H9 (cell line): Measurements from ENCODE around the gene TMEM59. TPM values are rescaled to one million over a fixed set of nuclear protein-coding genes. Genes with fewer than 3 reads are reported as not detected.

Experiments
- DNase-seq: peaks from one replicate; pipeline ENCODE4 v3.0.0-alpha.2; 2017
- H2AFZ ChIP-seq: one replicate; pipeline ENCODE4 v1.6.1; 2013; ENCODE audit warnings: mild to moderate bottlenecking, low read length, control low read depth, moderate library complexity
- H2AK5ac ChIP-seq: 2 replicates; pipeline ENCODE4 v1.6.1; 2013; ENCODE audit warnings: low read length, control low read depth, mixed read lengths; ENCODE audit not compliant: insufficient read length
- H2BK120ac ChIP-seq: one replicate; pipeline ENCODE4 v1.6.1; 2013; ENCODE audit warnings: low read depth, mild to moderate bottlenecking, low read length, control low read depth, inconsistent platforms; ENCODE audit not compliant: poor library complexity, severe bottlenecking
- H2BK12ac ChIP-seq: 2 replicates; pipeline ENCODE4 v1.6.1; 2013; ENCODE audit warnings: low read length, control low read depth, mixed read lengths, low read depth; ENCODE audit not compliant: insufficient read length
- H2BK15ac ChIP-seq: 2 replicates; pipeline ENCODE4 v1.6.1; 2013; ENCODE audit warnings: low read depth, low read length, control low read depth
- H2BK20ac ChIP-seq: one replicate; pipeline ENCODE4 v1.6.1; 2013; ENCODE audit warnings: low read depth, mild to moderate bottlenecking, low read length, control low read depth, inconsistent platforms; ENCODE audit not compliant: poor library complexity, severe bottlenecking
- H2BK5ac ChIP-seq: 2 replicates; pipeline ENCODE4 v1.6.1; 2013; ENCODE audit warnings: low read length, control low read depth, mixed read lengths; ENCODE audit not compliant: insufficient read length
- H3K14ac ChIP-seq: 2 replicates; pipeline ENCODE4 v1.6.1; 2013; ENCODE audit warnings: low read length, control low read depth; ENCODE audit not compliant: insufficient read depth
- H3K18ac ChIP-seq: 2 replicates; pipeline ENCODE4 v1.6.1; 2013; ENCODE audit warnings: low read depth, mild to moderate bottlenecking, mixed read lengths, low read length, control low read depth; ENCODE audit not compliant: insufficient read length
- H3K23ac ChIP-seq: 2 replicates; pipeline ENCODE4 v1.6.1; 2013; ENCODE audit warnings: low read length, control low read depth, mixed read lengths, low read depth; ENCODE audit not compliant: insufficient read length
- H3K23me2 ChIP-seq: 2 replicates; pipeline ENCODE4 v1.6.1; 2013; ENCODE audit warnings: low read depth, mild to moderate bottlenecking, mixed read lengths, low read length, control low read depth; ENCODE audit not compliant: insufficient read length, poor library complexity, severe bottlenecking
- H3K27ac ChIP-seq: 2 replicates; pipeline ENCODE4 v1.5.1; 2013; ENCODE audit warnings: low read length, control low read depth, mixed read lengths, low read depth; ENCODE audit not compliant: insufficient read length
- H3K27me3 ChIP-seq: 2 replicates; pipeline ENCODE4 v1.6.1; 2013; ENCODE audit warnings: low read length, control low read depth, inconsistent platforms; ENCODE audit not compliant: insufficient read depth
- H3K4ac ChIP-seq: 2 replicates; pipeline ENCODE4 v1.6.1; 2013; ENCODE audit warnings: low read depth, mild to moderate bottlenecking, control low read depth, inconsistent platforms, low read length, moderate library complexity
- H3K4me1 ChIP-seq: 2 replicates; pipeline ENCODE4 v1.6.1; 2013; ENCODE audit warnings: low read length, control low read depth, inconsistent platforms; ENCODE audit not compliant: insufficient read depth
- H3K4me2 ChIP-seq: 2 replicates; pipeline ENCODE4 v1.6.1; 2013; ENCODE audit warnings: low read length, control low read depth, mixed read lengths; ENCODE audit not compliant: insufficient read length, insufficient read depth
- H3K56ac ChIP-seq: 2 replicates; pipeline ENCODE4 v1.6.1; 2013; ENCODE audit warnings: low read depth, mild to moderate bottlenecking, mixed read lengths, low read length, control low read depth; ENCODE audit not compliant: insufficient read length
- H3K79me1 ChIP-seq: 2 replicates; pipeline ENCODE4 v1.6.1; 2013; ENCODE audit warnings: low read depth, mild to moderate bottlenecking, moderate library complexity, low read length, control low read depth, inconsistent platforms; ENCODE audit not compliant: insufficient read depth, poor library complexity, severe bottlenecking
- H3K79me2 ChIP-seq: 2 replicates; pipeline ENCODE4 v1.6.1; 2013; ENCODE audit warnings: low read length, control low read depth, inconsistent platforms; ENCODE audit not compliant: insufficient read depth
- H3K9ac ChIP-seq: 2 replicates; pipeline ENCODE4 v1.6.1; 2013; ENCODE audit warnings: low read length, control low read depth, mixed read lengths; ENCODE audit not compliant: insufficient read length; ENCODE audit errors: extremely low read depth
- H3K9me3 ChIP-seq: one replicate; pipeline ENCODE4 v1.6.1; 2013; ENCODE audit warnings: low read depth, low read length, inconsistent platforms; ENCODE audit not compliant: control insufficient read depth
- H3T11ph ChIP-seq: one replicate; pipeline ENCODE4 v1.6.1; 2013; ENCODE audit warnings: mild to moderate bottlenecking, low read length, control low read depth, inconsistent platforms
- H4K20me1 ChIP-seq: one replicate; pipeline ENCODE4 v1.6.1; 2013; ENCODE audit not compliant: control insufficient read depth, insufficient read length, insufficient read depth
- H4K5ac ChIP-seq: 2 replicates; pipeline ENCODE4 v1.6.1; 2013; ENCODE audit warnings: low read depth, mild to moderate bottlenecking, mixed read lengths, low read length, control low read depth; ENCODE audit not compliant: insufficient read length
- H4K8ac ChIP-seq: replicated peaks from 2 replicates; pipeline ENCODE4 v1.6.1; 2013; ENCODE audit warnings: low read length, control low read depth, mixed read lengths, low read depth; ENCODE audit not compliant: insufficient read length
- H4K91ac ChIP-seq: 2 replicates; pipeline ENCODE4 v1.6.1; 2013; ENCODE audit warnings: low read depth, mild to moderate bottlenecking, moderate library complexity, mixed read lengths, low read length, control low read depth; ENCODE audit not compliant: insufficient read length
- H3K27ac Mint-ChIP-seq, 3 experiments: 2 replicates in 2 of 3; 3 replicates in 1 of 3; pipeline ENCODE4 v1.8.0; 2020 to 2021; ENCODE audit warnings: mixed read lengths in 3 of 3, mild to moderate bottlenecking in 1 of 3, moderate library complexity in 1 of 3
- H3K27me3 Mint-ChIP-seq: 2 replicates; pipeline ENCODE4 v1.8.0; 2021; ENCODE audit warnings: low read depth, mild to moderate bottlenecking, moderate library complexity, mixed read lengths
- H3K36me3 Mint-ChIP-seq, 3 experiments: 2 replicates in 2 of 3; 3 replicates in 1 of 3; pipeline ENCODE4 v1.8.0; 2020 to 2021; ENCODE audit warnings: low read depth in 3 of 3, mixed read lengths in 3 of 3; ENCODE audit not compliant: insufficient read depth in 1 of 3
- H3K4me1 Mint-ChIP-seq, 2 experiments: 2 replicates each; pipeline ENCODE4 v1.8.0; 2020; ENCODE audit warnings: mixed read lengths in 2 of 2
- H3K4me3 Mint-ChIP-seq, 2 experiments: 2 replicates in 1 of 2; 3 replicates in 1 of 2; pipeline ENCODE4 v1.8.0; 2020 to 2021; ENCODE audit warnings: mild to moderate bottlenecking in 2 of 2, mixed read lengths in 2 of 2, moderate library complexity in 1 of 2
- H3K9me3 Mint-ChIP-seq, 2 experiments: 2 replicates in 1 of 2; 3 replicates in 1 of 2; pipeline ENCODE4 v1.8.0; 2020; ENCODE audit warnings: mild to moderate bottlenecking in 2 of 2, mixed read lengths in 2 of 2, moderate library complexity in 1 of 2
- WGBS: extraction: QIAGEN DNeasy Blood & Tissue Kit; methylation state at CpG from one replicate; pipeline ENCODE4 v1.1.7; 2013; ENCODE audit warnings: missing lambda C conversion rate, low lambda C conversion rate, mixed read lengths; ENCODE audit not compliant: insufficient read length; ENCODE audit errors: extremely low coverage; 5-methylcytosine and 5-hydroxymethylcytosine counted together
- total RNA-seq: library from RNA; stranded (reverse); gene quantifications from 2 replicates; pipeline ENCODE4 v1.2.1, GENCODE V29; 2021
- TF ChIP-seq, protein P1 (sequence below): fragments of 200-600 bp; sonication (generic); conservative IDR thresholded peaks from 3 replicates; pipeline ENCODE4 v1.8.0; 2021; ENCODE audit warnings: antibody characterized with exemption, mild to moderate bottlenecking

The TMEM59 gene
- total RNA-seq, 1 experiment from 2014 or later, result 111 TPM

- Histone ChIP-seq H3K14ac (no peak overlapping the region), H3K4me2 (no peak overlapping the region), H2AFZ (no peak overlapping the region), H2BK20ac (no peak overlapping the region), H2BK5ac (no peak overlapping the region), H3K79me2 (no peaks in the 10 kb centered on the region), H3K79me1 (no peaks in the 10 kb centered on the region), H3K4ac (no peak overlapping the region), H3K27me3 (no peaks in the 10 kb centered on the region), H3K18ac (no peak overlapping the region), H2AK5ac (no peak overlapping the region), H3K9me3 (no peaks in the 10 kb centered on the region), H4K20me1 (no peaks in the 10 kb centered on the region), H3K23ac (no peak overlapping the region), H3K9ac (no peak overlapping the region), H2BK12ac (no peak overlapping the region), H3K27ac (no peak overlapping the region), H4K8ac (no peak overlapping the region), H4K91ac (no peak overlapping the region), H3K23me2 (no peaks in the 10 kb centered on the region), H2BK15ac (no peak overlapping the region), H4K5ac (no peak overlapping the region), H3K4me1 (no peaks in the 10 kb centered on the region), H3T11ph (no peak overlapping the region), H3K56ac (no peak overlapping the region), H2BK120ac (no peak overlapping the region)
- peaks cover 0 to 3% (median 0%) of the 10 kb centered on the region in 3 experiments; a peak in 2 of 7 replicates for H3K36me3 Mint-ChIP-seq
- H3K4me1 Mint-ChIP-seq, result peaks cover 5 to 10% of the 10 kb centered on the region in 2 experiments; a peak in 3 of 4 replicates
- no peak for DNase-seq
- H3K4me3 Mint-ChIP-seq, result no peak overlapping the region
- H3K27ac Mint-ChIP-seq, result no peak overlapping the region; a peak in 1 of 7 replicates
- H3K27me3 Mint-ChIP-seq, result no peaks in the 10 kb centered on the region; the same call in 1 of the 2 replicates
- no CpG with 5 or more reads among the region's 6 CpGs for WGBS
- H3K9me3 Mint-ChIP-seq, result no peaks in the 10 kb centered on the region
- TF ChIP-seq, protein P1, sequence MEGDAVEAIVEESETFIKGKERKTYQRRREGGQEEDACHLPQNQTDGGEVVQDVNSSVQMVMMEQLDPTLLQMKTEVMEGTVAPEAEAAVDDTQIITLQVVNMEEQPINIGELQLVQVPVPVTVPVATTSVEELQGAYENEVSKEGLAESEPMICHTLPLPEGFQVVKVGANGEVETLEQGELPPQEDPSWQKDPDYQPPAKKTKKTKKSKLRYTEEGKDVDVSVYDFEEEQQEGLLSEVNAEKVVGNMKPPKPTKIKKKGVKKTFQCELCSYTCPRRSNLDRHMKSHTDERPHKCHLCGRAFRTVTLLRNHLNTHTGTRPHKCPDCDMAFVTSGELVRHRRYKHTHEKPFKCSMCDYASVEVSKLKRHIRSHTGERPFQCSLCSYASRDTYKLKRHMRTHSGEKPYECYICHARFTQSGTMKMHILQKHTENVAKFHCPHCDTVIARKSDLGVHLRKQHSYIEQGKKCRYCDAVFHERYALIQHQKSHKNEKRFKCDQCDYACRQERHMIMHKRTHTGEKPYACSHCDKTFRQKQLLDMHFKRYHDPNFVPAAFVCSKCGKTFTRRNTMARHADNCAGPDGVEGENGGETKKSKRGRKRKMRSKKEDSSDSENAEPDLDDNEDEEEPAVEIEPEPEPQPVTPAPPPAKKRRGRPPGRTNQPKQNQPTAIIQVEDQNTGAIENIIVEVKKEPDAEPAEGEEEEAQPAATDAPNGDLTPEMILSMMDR, result no peak
These were observed 46.1 kb upstream of the TMEM59 start for GRCh38 chr1:54099061-54099610.
